Endothelial cell (in vitro differentiated cells): ENCODE data around the gene C19orf85. TPM values are rescaled to one million over a fixed set of nuclear protein-coding genes. Genes with fewer than 3 reads are reported as not detected.

Experiments used
- DNase-seq: peaks from one replicate; pipeline ENCODE4 v3.0.0; 2021; ENCODE audit warnings: low spot score
- H3K27ac Mint-ChIP-seq: one replicate; pipeline ENCODE4 v1.8.0; 2021; ENCODE audit warnings: mixed read lengths, inconsistent platforms; ENCODE audit not compliant: unreplicated experiment
- H3K27me3 Mint-ChIP-seq: one replicate; pipeline ENCODE4 v1.8.0; 2021; ENCODE audit warnings: mild to moderate bottlenecking, moderate library complexity, mixed read lengths, inconsistent platforms; ENCODE audit not compliant: unreplicated experiment
- H3K36me3 Mint-ChIP-seq: one replicate; pipeline ENCODE4 v1.8.0; 2021; ENCODE audit warnings: mild to moderate bottlenecking, low read depth, mixed read lengths, inconsistent platforms; ENCODE audit not compliant: unreplicated experiment
- H3K4me1 Mint-ChIP-seq: one replicate; pipeline ENCODE4 v1.8.0; 2021; ENCODE audit warnings: mild to moderate bottlenecking, mixed read lengths, inconsistent platforms; ENCODE audit not compliant: unreplicated experiment
- H3K4me3 Mint-ChIP-seq: one replicate; pipeline ENCODE4 v1.8.0; 2021; ENCODE audit warnings: mild to moderate bottlenecking, mixed read lengths, inconsistent platforms; ENCODE audit not compliant: unreplicated experiment
- H3K9me3 Mint-ChIP-seq: one replicate; pipeline ENCODE4 v1.8.0; 2021; ENCODE audit warnings: mixed read lengths, inconsistent platforms; ENCODE audit not compliant: unreplicated experiment
- long read RNA-seq: library from polyadenylated mRNA; unstranded; transcript quantifications from one replicate; pipeline ENCODE4 v2.0.0, GENCODE V29; 2020; ENCODE audit not compliant: unreplicated experiment
- total RNA-seq: library from RNA; stranded (reverse); fragmentation: NEBNext Ultra II Directional; extraction: Animal tissue kit (Norgen Biotek cat#: 25700); gene quantifications from one replicate; pipeline ENCODE4 v1.2.1, GENCODE V29; 2021; ENCODE audit not compliant: unreplicated experiment
- TF ChIP-seq, protein P1 (sequence below): fragments of 200-600 bp; sonication (generic); IDR thresholded peaks from one replicate; pipeline ENCODE4 v1.5.0; 2021; ENCODE audit warnings: antibody characterized with exemption; ENCODE audit not compliant: unreplicated experiment

The C19orf85 gene
- not detected for total RNA-seq
- long read RNA-seq = 0 reads

DNA sequence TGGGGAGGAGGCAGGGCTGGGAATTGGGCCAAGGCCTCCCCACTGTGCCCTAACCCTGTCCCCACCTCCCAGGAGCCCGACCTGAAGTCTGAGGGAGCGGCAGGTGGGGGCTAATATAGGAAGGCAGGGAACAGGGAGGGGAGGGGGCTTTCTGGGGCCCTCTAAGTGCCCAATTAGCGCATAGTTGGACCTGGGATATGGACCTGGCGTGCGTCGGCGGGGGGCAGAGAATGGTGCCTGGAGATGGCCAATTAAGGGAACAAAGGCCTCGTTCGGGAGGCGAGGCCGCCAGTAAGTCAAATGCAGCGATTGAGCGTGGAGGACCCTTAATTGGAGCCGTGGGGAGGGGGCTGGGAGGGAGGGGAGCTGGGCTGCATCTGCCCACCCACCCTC is at the start of gene C19orf85:
C19orf85 (minus strand) TSS at position 90 of the 393 bp plus-strand sequence. CDS start 197 bp downstream, outside the sequence.
- no peak for DNase-seq
- Mint-ChIP-seq H3K4me3 (no peak within 1 kb of the TSS), H3K27me3 (peaks cover 13% of the 10 kb centered on the region), H3K36me3 (no peaks in the 10 kb centered on the region), H3K9me3 (no peaks in the 10 kb centered on the region), H3K27ac (no peak within 1 kb of the TSS), H3K4me1 (no peaks in the 10 kb centered on the region)
- TF ChIP-seq, protein P1, sequence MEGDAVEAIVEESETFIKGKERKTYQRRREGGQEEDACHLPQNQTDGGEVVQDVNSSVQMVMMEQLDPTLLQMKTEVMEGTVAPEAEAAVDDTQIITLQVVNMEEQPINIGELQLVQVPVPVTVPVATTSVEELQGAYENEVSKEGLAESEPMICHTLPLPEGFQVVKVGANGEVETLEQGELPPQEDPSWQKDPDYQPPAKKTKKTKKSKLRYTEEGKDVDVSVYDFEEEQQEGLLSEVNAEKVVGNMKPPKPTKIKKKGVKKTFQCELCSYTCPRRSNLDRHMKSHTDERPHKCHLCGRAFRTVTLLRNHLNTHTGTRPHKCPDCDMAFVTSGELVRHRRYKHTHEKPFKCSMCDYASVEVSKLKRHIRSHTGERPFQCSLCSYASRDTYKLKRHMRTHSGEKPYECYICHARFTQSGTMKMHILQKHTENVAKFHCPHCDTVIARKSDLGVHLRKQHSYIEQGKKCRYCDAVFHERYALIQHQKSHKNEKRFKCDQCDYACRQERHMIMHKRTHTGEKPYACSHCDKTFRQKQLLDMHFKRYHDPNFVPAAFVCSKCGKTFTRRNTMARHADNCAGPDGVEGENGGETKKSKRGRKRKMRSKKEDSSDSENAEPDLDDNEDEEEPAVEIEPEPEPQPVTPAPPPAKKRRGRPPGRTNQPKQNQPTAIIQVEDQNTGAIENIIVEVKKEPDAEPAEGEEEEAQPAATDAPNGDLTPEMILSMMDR = no peak

DNA sequence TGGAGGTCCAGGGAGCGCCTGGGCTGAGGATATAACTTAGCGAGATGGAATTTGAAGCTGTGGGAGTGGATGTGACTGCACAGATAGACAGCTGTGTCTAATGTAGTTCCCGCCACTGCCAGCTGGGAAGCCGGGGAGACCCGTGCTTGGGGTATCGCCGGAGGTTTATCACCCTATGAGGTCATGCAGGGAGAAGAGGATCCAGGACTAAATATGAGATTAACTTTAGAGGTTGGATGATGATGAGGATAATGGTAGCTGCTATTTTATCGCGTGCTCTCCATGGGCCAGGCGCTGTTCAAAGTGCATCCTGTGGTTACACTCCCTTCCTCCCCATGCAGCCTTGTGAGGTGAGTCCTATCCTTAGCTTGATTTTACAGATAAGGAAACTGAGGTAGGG is 43.6 kb upstream of the C19orf85 start:
- peak overlapping the region; percentile 3 for H3K27ac Mint-ChIP-seq
- TF ChIP-seq, protein P1 = no peak
- H3K36me3 Mint-ChIP-seq = no peaks in the 10 kb centered on the region
- H3K4me1 Mint-ChIP-seq = no peaks in the 10 kb centered on the region
- no peak overlapping the region for H3K4me3 Mint-ChIP-seq
- H3K9me3 Mint-ChIP-seq = no peaks in the 10 kb centered on the region
- DNase-seq = no peak
- H3K27me3 Mint-ChIP-seq = peaks cover 2% of the 10 kb centered on the region

DNA sequence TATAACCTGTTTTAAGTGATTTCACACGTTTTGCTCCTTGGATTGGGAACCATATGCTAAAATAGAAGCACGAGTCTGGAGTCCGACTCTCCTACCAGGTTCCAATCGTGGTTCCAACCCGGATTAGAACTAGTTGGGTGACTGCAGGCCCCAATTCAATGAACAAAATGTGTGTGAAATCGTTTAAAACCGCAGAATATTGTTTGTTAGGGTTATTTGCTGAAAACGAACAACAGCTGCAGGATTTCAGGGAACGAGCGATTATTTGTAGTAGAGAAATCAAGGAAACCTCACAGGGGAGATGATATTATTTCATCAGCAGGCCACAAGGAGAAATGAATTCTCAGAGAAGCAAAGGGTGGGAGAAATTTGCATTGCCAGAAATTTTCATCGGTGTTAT is 40.4 kb upstream of the C19orf85 start:
- no peak for DNase-seq
- no peak overlapping the region for H3K4me3 Mint-ChIP-seq
- peaks cover 6% of the 10 kb centered on the region for H3K36me3 Mint-ChIP-seq
- H3K4me1 Mint-ChIP-seq = no peaks in the 10 kb centered on the region
- no peaks in the 10 kb centered on the region for H3K9me3 Mint-ChIP-seq
- H3K27me3 Mint-ChIP-seq = peaks cover 4% of the 10 kb centered on the region
- no peak overlapping the region for H3K27ac Mint-ChIP-seq
- TF ChIP-seq, protein P1 = no peak

DNA sequence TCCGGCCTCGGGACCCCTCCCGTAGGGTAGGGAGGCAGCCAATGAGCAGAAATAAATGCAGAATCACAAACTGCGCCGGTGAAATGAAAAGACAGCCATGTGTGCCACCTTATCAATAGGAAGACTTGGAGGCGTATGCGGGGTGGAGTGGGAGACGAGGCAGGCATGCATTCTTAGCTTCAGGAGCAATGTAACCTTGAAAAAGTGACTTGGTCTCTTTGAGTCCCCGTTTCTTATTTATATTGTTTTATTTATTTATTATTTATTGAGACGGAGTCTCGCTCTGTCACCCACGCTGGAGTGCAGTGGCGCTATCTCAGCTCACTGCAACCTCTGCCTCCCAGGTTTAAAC is 39.7 kb upstream of the C19orf85 start:
- H3K4me1 Mint-ChIP-seq = no peaks in the 10 kb centered on the region
- peaks cover 4% of the 10 kb centered on the region for H3K27me3 Mint-ChIP-seq
- peaks cover 11% of the 10 kb centered on the region for H3K36me3 Mint-ChIP-seq
- no peak overlapping the region for H3K4me3 Mint-ChIP-seq
- H3K27ac Mint-ChIP-seq = no peak overlapping the region
- no peaks in the 10 kb centered on the region for H3K9me3 Mint-ChIP-seq
- TF ChIP-seq, protein P1 = no peak
- no peak for DNase-seq

DNA sequence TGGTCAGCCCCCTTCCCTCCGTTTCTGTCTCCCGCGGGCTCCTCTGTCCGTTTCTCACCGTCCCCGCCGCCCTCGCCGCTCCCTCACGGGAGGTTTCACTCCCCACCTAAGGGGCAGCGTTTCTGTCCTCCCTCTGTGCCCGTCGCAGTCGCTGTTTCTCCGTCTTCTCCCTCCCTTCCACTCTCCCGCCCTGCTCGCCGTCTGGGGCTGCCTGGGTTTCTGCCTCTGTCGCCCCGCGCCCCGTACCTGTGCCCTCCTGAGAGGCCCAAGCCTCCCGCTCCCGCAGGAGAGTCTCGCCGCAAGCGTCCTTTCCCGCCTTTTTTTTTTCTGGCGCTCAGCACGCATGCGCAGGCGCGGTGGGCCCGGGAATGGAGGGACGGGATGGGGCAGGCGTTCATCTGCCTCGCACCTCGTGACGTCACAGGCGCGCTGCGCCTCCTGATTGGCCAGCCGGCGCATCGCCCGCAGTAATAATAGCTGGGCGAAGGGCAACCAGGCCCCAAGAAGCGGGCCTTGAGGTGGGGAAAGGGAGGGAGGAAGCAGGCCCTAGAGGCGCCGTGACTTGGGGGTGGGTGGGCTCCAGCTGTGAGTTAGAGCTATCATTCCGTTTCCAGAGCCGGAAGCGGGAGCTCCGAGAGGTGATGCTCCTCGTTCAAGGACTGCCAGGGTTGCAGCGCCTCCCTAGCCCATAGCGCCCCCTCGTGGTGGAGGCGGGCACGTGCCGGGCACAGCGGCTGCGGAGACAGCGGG is 39.1 kb upstream of the C19orf85 start:
- Mint-ChIP-seq H3K27ac (no peak overlapping the region), H3K36me3 (peaks cover 11% of the 10 kb centered on the region), H3K27me3 (peaks cover 4% of the 10 kb centered on the region), H3K4me3 (no peak overlapping the region), H3K4me1 (no peaks in the 10 kb centered on the region), H3K9me3 (no peaks in the 10 kb centered on the region)
- TF ChIP-seq, protein P1 = peak; percentile 99
- DNase-seq = peak; percentile 96
